ENCODE measurements around the gene BDH1. TPM values are rescaled to one million over a fixed set of nuclear protein-coding genes. Genes with fewer than 3 reads are reported as not detected.
A peak's percentile ranks its signal among the peaks of the same experiment; 100 is the strongest.

The BDH1 gene
- total RNA-seq, 1 donor from 2014 or later, result 1.5 TPM

- H3K9me3 Mint-ChIP-seq (ENCODE audit: unreplicated experiment), result peaks cover 2% of the 10 kb centered on the region
- H3K27me3 Mint-ChIP-seq (ENCODE audit: low read depth, unreplicated experiment), result peaks cover 33% of the 10 kb centered on the region
- no peak overlapping the region for H3K27ac Mint-ChIP-seq (ENCODE audit: unreplicated experiment)
- H3K4me2 ChIP-seq (ENCODE audit: low read length), result no peak overlapping the region
- H3K4me1 ChIP-seq (ENCODE audit: insufficient read depth, low read length), result peaks cover 7% of the 10 kb centered on the region
- no peak overlapping the region for H3K27ac ChIP-seq (ENCODE audit: low read depth, low read length)
- H3K4me1 Mint-ChIP-seq (ENCODE audit: low read depth, unreplicated experiment), result no peaks in the 10 kb centered on the region
- FAIRE-seq (no peak), DNase-seq (ENCODE audit: low read depth) (no peak)
- H3K27me3 ChIP-seq (ENCODE audit: insufficient read depth, low read length), result no peaks in the 10 kb centered on the region
- no peak overlapping the region for H3K4me3 ChIP-seq (ENCODE audit: insufficient read depth, low read depth, low read length)
- no peaks in the 10 kb centered on the region for H4K20me1 ChIP-seq (ENCODE audit: insufficient read depth, low read length)
- H3K9me3 ChIP-seq (ENCODE audit: insufficient read depth, low read depth, low read length), result no peaks in the 10 kb centered on the region
- no peak overlapping the region for H3K9ac ChIP-seq (ENCODE audit: low read length)
- no peaks in the 10 kb centered on the region for H3K79me2 ChIP-seq (ENCODE audit: insufficient read depth, low read length)
- TF ChIP-seq EZH2 (IDR thresholded peaks at IDR 0.05; ENCODE audit: insufficient read depth, low read length), result no peak
- TF ChIP-seq, protein P1, sequence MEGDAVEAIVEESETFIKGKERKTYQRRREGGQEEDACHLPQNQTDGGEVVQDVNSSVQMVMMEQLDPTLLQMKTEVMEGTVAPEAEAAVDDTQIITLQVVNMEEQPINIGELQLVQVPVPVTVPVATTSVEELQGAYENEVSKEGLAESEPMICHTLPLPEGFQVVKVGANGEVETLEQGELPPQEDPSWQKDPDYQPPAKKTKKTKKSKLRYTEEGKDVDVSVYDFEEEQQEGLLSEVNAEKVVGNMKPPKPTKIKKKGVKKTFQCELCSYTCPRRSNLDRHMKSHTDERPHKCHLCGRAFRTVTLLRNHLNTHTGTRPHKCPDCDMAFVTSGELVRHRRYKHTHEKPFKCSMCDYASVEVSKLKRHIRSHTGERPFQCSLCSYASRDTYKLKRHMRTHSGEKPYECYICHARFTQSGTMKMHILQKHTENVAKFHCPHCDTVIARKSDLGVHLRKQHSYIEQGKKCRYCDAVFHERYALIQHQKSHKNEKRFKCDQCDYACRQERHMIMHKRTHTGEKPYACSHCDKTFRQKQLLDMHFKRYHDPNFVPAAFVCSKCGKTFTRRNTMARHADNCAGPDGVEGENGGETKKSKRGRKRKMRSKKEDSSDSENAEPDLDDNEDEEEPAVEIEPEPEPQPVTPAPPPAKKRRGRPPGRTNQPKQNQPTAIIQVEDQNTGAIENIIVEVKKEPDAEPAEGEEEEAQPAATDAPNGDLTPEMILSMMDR (IDR thresholded peaks at IDR 0.05; ENCODE audit: insufficient read depth, low read depth, low read length), result no peak
- peaks cover 6% of the 10 kb centered on the region for H3K36me3 Mint-ChIP-seq (ENCODE audit: low read depth, unreplicated experiment)
- H2AFZ ChIP-seq (ENCODE audit: low read depth, low read length), result no peak overlapping the region
- no peak overlapping the region for H3K4me3 Mint-ChIP-seq (ENCODE audit: unreplicated experiment)
- H3K36me3 ChIP-seq (ENCODE audit: insufficient read depth, low read length), result no peaks in the 10 kb centered on the region
These were observed 12.9 kb downstream of the BDH1 start for GRCh38 chr3:197542741-197543454.

- H3K27ac ChIP-seq (ENCODE audit: low read depth, low read length), result no peak overlapping the region
- no peak for FAIRE-seq
- peaks cover 6% of the 10 kb centered on the region for H3K36me3 Mint-ChIP-seq (ENCODE audit: low read depth, unreplicated experiment)
- peaks cover 2% of the 10 kb centered on the region for H3K9me3 Mint-ChIP-seq (ENCODE audit: unreplicated experiment)
- no peak for TF ChIP-seq EZH2 (IDR thresholded peaks at IDR 0.05; ENCODE audit: insufficient read depth, low read length)
- TF ChIP-seq, protein P1 (IDR thresholded peaks at IDR 0.05; ENCODE audit: insufficient read depth, low read depth, low read length), result no peak
- no peak overlapping the region for H3K4me3 ChIP-seq (ENCODE audit: insufficient read depth, low read depth, low read length)
- DNase-seq (ENCODE audit: low read depth), result peak; percentile 41
- H3K4me1 Mint-ChIP-seq (ENCODE audit: low read depth, unreplicated experiment), result no peaks in the 10 kb centered on the region
- peak overlapping the region; percentile 59 for H3K4me2 ChIP-seq (ENCODE audit: low read length)
- H3K27me3 Mint-ChIP-seq (ENCODE audit: low read depth, unreplicated experiment), result peaks cover 29% of the 10 kb centered on the region
- no peaks in the 10 kb centered on the region for H3K27me3 ChIP-seq (ENCODE audit: insufficient read depth, low read length)
- no peak overlapping the region for H3K4me3 Mint-ChIP-seq (ENCODE audit: unreplicated experiment)
- H3K9me3 ChIP-seq (ENCODE audit: insufficient read depth, low read depth, low read length), result no peaks in the 10 kb centered on the region
- H3K36me3 ChIP-seq (ENCODE audit: insufficient read depth, low read length), result no peaks in the 10 kb centered on the region
- H3K4me1 ChIP-seq (ENCODE audit: insufficient read depth, low read length), result peaks cover 7% of the 10 kb centered on the region
- H3K79me2 ChIP-seq (ENCODE audit: insufficient read depth, low read length), result no peaks in the 10 kb centered on the region
- no peaks in the 10 kb centered on the region for H4K20me1 ChIP-seq (ENCODE audit: insufficient read depth, low read length)
- no peak overlapping the region for H3K27ac Mint-ChIP-seq (ENCODE audit: unreplicated experiment)
- no peak overlapping the region for H3K9ac ChIP-seq (ENCODE audit: low read length)
- H2AFZ ChIP-seq (ENCODE audit: low read depth, low read length), result peak overlapping the region; percentile 24
These were observed 13.8 kb downstream of the BDH1 start for GRCh38 chr3:197541756-197542539.

Data from astrocyte (in vitro differentiated cells and primary cell).